WTC11 (cell line): ENCODE data around the gene PADI2.

Experiments used
- ATF1 ChIP-seq: sonication (generic); formaldehyde crosslinking; IDR thresholded peaks from 2 replicates; pipeline ENCODE4 v1.8.1; 2023; ENCODE audit warnings: mild to moderate bottlenecking, moderate library complexity, missing genetic modification reagents
- CTCF ChIP-seq: fragments of 200-600 bp; IDR thresholded peaks from 2 replicates; pipeline ENCODE4 v1.8.0; 2022; ENCODE audit warnings: antibody characterized with exemption
- MYBL2 ChIP-seq: sonication (generic); formaldehyde crosslinking; IDR thresholded peaks from 2 replicates; pipeline ENCODE4 v1.8.1; 2023; ENCODE audit warnings: mild to moderate bottlenecking, moderate library complexity, missing genetic modification reagents
- NR3C1 ChIP-seq: sonication (generic); formaldehyde crosslinking; conservative IDR thresholded peaks from 2 replicates; pipeline ENCODE4 v1.8.1; 2023; ENCODE audit warnings: low read depth, mild to moderate bottlenecking, missing genetic modification reagents

GRCh38 chr1:17099616-17100340 is 19.5 kb downstream of the PADI2 start:
- TF ChIP-seq CTCF (no peak), NR3C1 (CRISPR knock-in tag) (no peak), ATF1 (CRISPR knock-in tag) (no peak), MYBL2 (CRISPR knock-in tag) (no peak)
